Neural cell (in vitro differentiated cells): Measurements from ENCODE around the gene PGR. TPM values are rescaled to one million over a fixed set of nuclear protein-coding genes. Genes with fewer than 3 reads are reported as not detected.

Experiments used
- H2AFZ ChIP-seq: fragments of 200-600, 300-800 bp; sonication (generic), shearing (Covaris generic); 2 replicates; pipeline ENCODE4 v1.6.0; 2014; ENCODE audit warnings: low read depth, mild to moderate bottlenecking, antibody characterized with exemption, low read length, moderate library complexity
- H3F3A ChIP-seq: fragments of 200-600 bp; shearing (Covaris generic); 2 replicates; pipeline ENCODE4 v1.6.1; 2016; ENCODE audit warnings: mild to moderate bottlenecking, moderate library complexity, mixed read lengths, antibody characterized with exemption, low read length; ENCODE audit not compliant: insufficient read depth, poor library complexity, severe bottlenecking
- H3K27ac ChIP-seq: fragments of 200-600, 300-800 bp; sonication (generic), shearing (Covaris generic); 2 replicates; pipeline ENCODE4 v1.5.1; 2014; ENCODE audit warnings: mild to moderate bottlenecking, low read length, moderate library complexity
- H3K27me3 ChIP-seq: fragments of 300-800, 200-600 bp; sonication (generic), shearing (Covaris generic); 2 replicates; pipeline ENCODE4 v1.6.0; 2014; ENCODE audit warnings: mild to moderate bottlenecking, low read depth, low read length, moderate library complexity; ENCODE audit not compliant: insufficient read depth
- H3K36me3 ChIP-seq: fragments of 300-800, 200-600 bp; sonication (generic), shearing (Covaris generic); 2 replicates; pipeline ENCODE4 v1.5.1; 2014; ENCODE audit warnings: mild to moderate bottlenecking, antibody characterized with exemption, low read length, moderate library complexity; ENCODE audit not compliant: insufficient read depth
- H3K4me2 ChIP-seq: fragments of 300-800, 200-600 bp; sonication (generic), shearing (Covaris generic); 2 replicates; pipeline ENCODE4 v1.6.0; 2014; ENCODE audit warnings: mild to moderate bottlenecking, low read length
- H3K4me3 ChIP-seq: fragments of 300-800, 200-600 bp; sonication (generic), shearing (Covaris generic); 2 replicates; pipeline ENCODE4 v1.5.1; 2014; ENCODE audit warnings: mild to moderate bottlenecking, low read length, moderate library complexity
- H3K79me2 ChIP-seq: fragments of 200-600 bp; shearing (Covaris generic); replicated peaks from 2 replicates; pipeline ENCODE4 v1.6.0; 2014; ENCODE audit warnings: mild to moderate bottlenecking, low read length, moderate library complexity; ENCODE audit not compliant: insufficient read depth
- H3K9ac ChIP-seq: fragments of 300-800, 200-600 bp; sonication (generic), shearing (Covaris generic); 2 replicates; pipeline ENCODE4 v1.6.1; 2016; ENCODE audit warnings: mild to moderate bottlenecking, low read length, mixed read lengths
- H3K9me2 ChIP-seq: fragments of 200-600 bp; shearing (Covaris generic); 2 replicates; pipeline ENCODE4 v1.6.1; 2016; ENCODE audit warnings: mild to moderate bottlenecking, low read length, mixed read lengths; ENCODE audit not compliant: insufficient read depth
- H3K9me3 ChIP-seq: fragments of 200-600, 300-800 bp; sonication (generic), shearing (Covaris generic); 2 replicates; pipeline ENCODE4 v1.6.1; 2016; ENCODE audit warnings: mild to moderate bottlenecking, mixed run types, low read length, moderate library complexity, mixed read lengths
- H4K20me1 ChIP-seq: fragments of 200-600 bp; shearing (Covaris generic); 2 replicates; pipeline ENCODE4 v1.6.1; 2016; ENCODE audit warnings: mild to moderate bottlenecking, mixed run types; ENCODE audit not compliant: insufficient read depth
- CTCF ChIP-seq: fragments of 450-650 bp; IDR thresholded peaks from 2 replicates; pipeline ENCODE4 v1.5.1; 2014; ENCODE audit warnings: antibody characterized with exemption, mild to moderate bottlenecking, moderate library complexity; ENCODE audit not compliant: poor library complexity, severe bottlenecking
- EP300 ChIP-seq: fragments of 450-650 bp; conservative IDR thresholded peaks from 2 replicates; pipeline ENCODE4 v1.6.1; 2014; ENCODE audit warnings: antibody characterized with exemption, mild to moderate bottlenecking, moderate library complexity; ENCODE audit not compliant: poor library complexity, severe bottlenecking
- EZH2 ChIP-seq: fragments of 200-600, 300-800 bp; shearing (Covaris generic), sonication (generic); IDR thresholded peaks from 2 replicates; pipeline ENCODE4 v1.6.1; 2014; ENCODE audit warnings: antibody characterized with exemption, low read length, borderline replicate concordance, mild to moderate bottlenecking; ENCODE audit not compliant: insufficient read depth, poor library complexity, severe bottlenecking
- MXI1 ChIP-seq: fragments of 450-650 bp; conservative IDR thresholded peaks from 2 replicates; pipeline ENCODE4 v1.6.1; 2014; ENCODE audit warnings: antibody characterized with exemption, mild to moderate bottlenecking; ENCODE audit not compliant: poor library complexity, severe bottlenecking
- POLR2AphosphoS5 ChIP-seq: IDR thresholded peaks from 2 replicates; pipeline ENCODE4 v1.6.1; 2012
- RAD21 ChIP-seq: fragments of 450-650 bp; conservative IDR thresholded peaks from 2 replicates; pipeline ENCODE4 v1.6.1; 2014; ENCODE audit warnings: antibody characterized with exemption, mild to moderate bottlenecking, moderate library complexity
- REST ChIP-seq: IDR thresholded peaks from 2 replicates; pipeline ENCODE4 v1.6.1; 2012; ENCODE audit warnings: borderline replicate concordance
- SMC3 ChIP-seq: fragments of 450-650 bp; conservative IDR thresholded peaks from 2 replicates; pipeline ENCODE4 v1.6.1; 2014; ENCODE audit warnings: antibody characterized with exemption, mild to moderate bottlenecking, moderate library complexity; ENCODE audit not compliant: poor library complexity
- TAF1 ChIP-seq: IDR thresholded peaks from 2 replicates; pipeline ENCODE4 v1.6.1; 2012; ENCODE audit warnings: low read depth
- polyA plus RNA-seq: library from polyadenylated mRNA; depleted of rRNA; stranded (reverse); fragments of >200 nt; gene quantifications from 2 replicates; pipeline ENCODE4 v1.2.3, GENCODE V29; 2014

The PGR gene
- polyA plus RNA-seq, 1 donor from 2014 or later, result not detected

GRCh38 chr11:101169944-101170343, 40.3 kb upstream of the PGR start:
- Histone ChIP-seq H3K27me3 (no peaks in the 10 kb centered on the region), H3K27ac (no peak overlapping the region), H2AFZ (no peak overlapping the region), H3K9me2 (no peaks in the 10 kb centered on the region), H3F3A (no peaks in the 10 kb centered on the region), H3K36me3 (no peaks in the 10 kb centered on the region), H3K9me3 (no peaks in the 10 kb centered on the region), H3K9ac (no peak overlapping the region), H3K79me2 (no peaks in the 10 kb centered on the region), H3K4me2 (no peak overlapping the region), H3K4me3 (no peak overlapping the region), H4K20me1 (no peaks in the 10 kb centered on the region)
- no peak for TF ChIP-seq POLR2AphosphoS5
- no peak for TF ChIP-seq TAF1
- TF ChIP-seq EZH2, result no peak
- TF ChIP-seq MXI1, result no peak
- no peak for TF ChIP-seq SMC3
- TF ChIP-seq CTCF, result no peak
- no peak for TF ChIP-seq REST
- no peak for TF ChIP-seq EP300
- TF ChIP-seq RAD21, result no peak

GRCh38 chr11:101166038-101166437, 36.4 kb upstream of the PGR start:
- no peaks in the 10 kb centered on the region for H3K36me3 ChIP-seq
- H3K4me3 ChIP-seq, result no peak overlapping the region
- H2AFZ ChIP-seq, result no peak overlapping the region
- no peak overlapping the region for H3K9ac ChIP-seq
- no peaks in the 10 kb centered on the region for H4K20me1 ChIP-seq
- no peaks in the 10 kb centered on the region for H3F3A ChIP-seq
- no peaks in the 10 kb centered on the region for H3K79me2 ChIP-seq
- H3K9me3 ChIP-seq, result no peaks in the 10 kb centered on the region
- no peaks in the 10 kb centered on the region for H3K9me2 ChIP-seq
- H3K27ac ChIP-seq, result no peak overlapping the region
- H3K27me3 ChIP-seq, result no peaks in the 10 kb centered on the region
- no peak for TF ChIP-seq CTCF
- no peak for TF ChIP-seq RAD21
- TF ChIP-seq MXI1, result no peak
- no peak for TF ChIP-seq REST
- TF ChIP-seq EZH2, result no peak
- no peak for TF ChIP-seq SMC3
- no peak for TF ChIP-seq POLR2AphosphoS5
- TF ChIP-seq EP300, result no peak
- TF ChIP-seq TAF1, result no peak
- no peak overlapping the region for H3K4me2 ChIP-seq
